Brain microvascular endothelial cell (primary cell): ENCODE data around the gene BCAS4.
"Not testable (repeated sequence)": the region's sequence is repeated elsewhere in the genome, so short reads cannot be mapped to it uniquely, and the experiment has no call there.

Experiments
- DNase-seq: peaks from one replicate; pipeline ENCODE4 v3.0.0-alpha.2; 2020
- H3K27ac ChIP-seq: fragments of 250-450 bp; sonication (Bioruptor Pico); 2 replicates; pipeline ENCODE4 v1.5.1; 2020; ENCODE audit warnings: mild to moderate bottlenecking, moderate library complexity
- H3K27me3 ChIP-seq: fragments of 250-450 bp; sonication (Bioruptor Pico); replicated peaks from 2 replicates; pipeline ENCODE4 v1.5.1; 2020; ENCODE audit warnings: mild to moderate bottlenecking
- H3K36me3 ChIP-seq: fragments of 250-450 bp; sonication (Bioruptor Pico); replicated peaks from 2 replicates; pipeline ENCODE4 v1.5.1; 2020; ENCODE audit warnings: mild to moderate bottlenecking
- H3K4me3 ChIP-seq: 2 replicates; pipeline ENCODE4 v1.5.1; 2011; ENCODE audit warnings: low read depth, mild to moderate bottlenecking, control low read depth, low read length, moderate library complexity
- in situ Hi-C: cut with HindIII; loops from 2 replicates; pipeline ENCODE4 v1.10.0; 2017; ENCODE audit warnings: low sequenced_read_pairs, low pct_ligation_motif_present
- TF ChIP-seq, protein P1 (sequence below): IDR thresholded peaks from 2 replicates; pipeline ENCODE4 v1.5.1; 2011; ENCODE audit warnings: low read depth, mild to moderate bottlenecking, moderate library complexity, low read length, control low read depth, inconsistent platforms; ENCODE audit errors: missing control alignments

BCAS4 gene

DNA sequence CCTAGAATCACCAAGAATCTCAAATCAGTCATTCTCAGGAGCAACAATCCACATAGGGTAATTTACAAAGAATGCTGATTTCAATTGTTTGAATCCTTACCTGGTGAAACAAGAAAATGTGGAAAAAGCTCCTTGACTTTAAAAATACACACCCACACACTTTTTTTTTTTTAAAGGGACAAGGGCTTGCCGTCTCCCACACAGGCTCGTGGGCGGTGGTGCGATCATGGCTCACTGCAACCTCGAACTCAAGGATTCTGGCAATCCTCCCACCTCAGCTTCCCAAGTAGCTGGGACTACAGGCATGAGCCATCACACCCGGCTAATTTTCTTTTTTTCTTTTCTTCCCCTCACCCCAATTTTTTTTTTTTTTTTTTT, 32.8 kb upstream of the BCAS4 start:
- Histone ChIP-seq H3K36me3 (no peaks in the 10 kb centered on the region), H3K4me3 (no peak overlapping the region), H3K27me3 (no peaks in the 10 kb centered on the region), H3K27ac (peak overlapping the region; percentile 6)
- TF ChIP-seq, protein P1, sequence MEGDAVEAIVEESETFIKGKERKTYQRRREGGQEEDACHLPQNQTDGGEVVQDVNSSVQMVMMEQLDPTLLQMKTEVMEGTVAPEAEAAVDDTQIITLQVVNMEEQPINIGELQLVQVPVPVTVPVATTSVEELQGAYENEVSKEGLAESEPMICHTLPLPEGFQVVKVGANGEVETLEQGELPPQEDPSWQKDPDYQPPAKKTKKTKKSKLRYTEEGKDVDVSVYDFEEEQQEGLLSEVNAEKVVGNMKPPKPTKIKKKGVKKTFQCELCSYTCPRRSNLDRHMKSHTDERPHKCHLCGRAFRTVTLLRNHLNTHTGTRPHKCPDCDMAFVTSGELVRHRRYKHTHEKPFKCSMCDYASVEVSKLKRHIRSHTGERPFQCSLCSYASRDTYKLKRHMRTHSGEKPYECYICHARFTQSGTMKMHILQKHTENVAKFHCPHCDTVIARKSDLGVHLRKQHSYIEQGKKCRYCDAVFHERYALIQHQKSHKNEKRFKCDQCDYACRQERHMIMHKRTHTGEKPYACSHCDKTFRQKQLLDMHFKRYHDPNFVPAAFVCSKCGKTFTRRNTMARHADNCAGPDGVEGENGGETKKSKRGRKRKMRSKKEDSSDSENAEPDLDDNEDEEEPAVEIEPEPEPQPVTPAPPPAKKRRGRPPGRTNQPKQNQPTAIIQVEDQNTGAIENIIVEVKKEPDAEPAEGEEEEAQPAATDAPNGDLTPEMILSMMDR: no peak
- in situ Hi-C loops: no loop called here
- no peak for DNase-seq

DNA sequence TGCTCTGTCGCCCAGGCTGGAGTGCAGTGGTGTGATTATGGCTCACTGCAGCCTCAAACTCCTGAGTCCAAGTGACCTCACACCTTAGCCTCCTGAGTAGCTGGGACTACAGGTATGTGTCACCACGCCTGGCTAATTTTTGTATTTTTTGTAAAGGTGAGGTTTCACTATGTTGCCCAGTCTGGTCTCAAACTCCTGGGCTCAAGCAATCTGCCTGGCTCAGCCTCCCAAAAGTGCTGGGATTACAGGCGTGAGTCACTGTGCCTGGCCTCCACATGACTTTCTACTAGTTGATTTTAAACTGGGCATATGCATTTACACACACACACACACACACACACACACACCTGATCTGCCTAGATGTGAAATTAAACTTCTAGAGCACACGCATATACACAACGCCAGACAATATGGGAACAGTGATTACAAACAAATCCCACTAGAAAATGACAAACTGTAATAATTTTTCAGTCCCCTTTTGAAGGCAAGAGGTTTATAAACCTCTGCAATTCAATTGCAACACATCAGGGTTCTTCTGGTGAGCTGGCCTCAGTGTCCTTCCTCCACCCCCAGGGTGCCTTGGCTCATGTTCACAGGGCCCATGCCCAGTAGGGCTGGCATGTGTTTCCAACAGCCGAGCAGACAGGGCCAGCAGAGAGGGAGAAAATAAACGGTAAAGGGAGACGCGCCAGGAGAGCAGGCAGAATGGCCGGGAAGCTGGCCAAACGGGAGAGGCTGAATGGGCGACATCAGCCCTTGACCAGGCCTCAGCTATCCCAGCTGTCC, 32.2 kb upstream of the BCAS4 start:
- in situ Hi-C loops: no loop called here
- Histone ChIP-seq H3K27ac (no peak overlapping the region), H3K36me3 (no peaks in the 10 kb centered on the region), H3K4me3 (no peak overlapping the region), H3K27me3 (no peaks in the 10 kb centered on the region)
- DNase-seq: peak; percentile 52
- TF ChIP-seq, protein P1: no peak

DNA sequence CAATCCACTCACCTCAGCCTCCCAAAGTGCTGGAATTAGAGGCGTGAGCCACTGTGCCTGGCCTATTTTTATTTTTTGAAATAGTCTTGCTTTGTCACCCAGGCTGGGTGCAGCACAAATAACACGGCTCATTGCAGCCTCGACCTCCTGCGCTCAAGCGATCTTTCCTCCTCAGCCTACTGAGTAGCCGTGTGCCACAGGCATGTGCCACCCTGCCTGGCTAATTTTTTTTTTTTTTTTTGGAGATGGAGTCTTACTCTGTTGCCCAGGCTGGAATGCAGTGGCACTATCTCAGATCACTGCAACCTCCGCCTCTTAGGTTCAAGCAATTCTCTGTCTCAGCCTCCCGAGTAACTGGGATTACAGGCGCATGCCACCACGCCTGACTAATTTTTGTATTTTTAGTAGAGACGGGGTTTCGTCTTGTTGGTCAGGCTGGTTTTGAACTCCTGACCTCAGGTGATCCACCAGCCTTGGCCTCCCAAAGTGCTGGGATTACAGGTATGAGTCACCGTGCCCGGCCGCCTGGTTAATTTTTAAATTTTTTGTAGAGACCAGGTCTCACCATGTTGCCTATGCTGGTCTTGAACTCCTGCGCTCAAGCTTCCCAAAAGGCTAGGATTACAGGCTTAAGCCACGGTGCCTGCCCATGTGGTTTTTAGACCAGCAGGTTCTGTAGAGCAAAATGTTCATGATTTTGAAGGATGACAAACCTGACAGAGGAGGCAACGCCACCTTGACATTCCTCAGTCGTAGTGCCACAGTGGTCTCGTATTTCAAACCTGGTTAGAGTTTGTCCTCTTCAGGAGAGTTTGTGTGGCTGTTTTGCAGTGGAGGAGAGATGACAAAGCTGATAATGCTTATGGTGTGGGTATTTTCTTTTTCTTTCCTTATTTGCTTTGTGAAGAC, 31.1 kb upstream of the BCAS4 start:
- H3K27ac ChIP-seq, H3K4me3 ChIP-seq, DNase-seq, H3K27me3 ChIP-seq, H3K36me3 ChIP-seq, in situ Hi-C loops: not testable (repeated sequence)

DNA sequence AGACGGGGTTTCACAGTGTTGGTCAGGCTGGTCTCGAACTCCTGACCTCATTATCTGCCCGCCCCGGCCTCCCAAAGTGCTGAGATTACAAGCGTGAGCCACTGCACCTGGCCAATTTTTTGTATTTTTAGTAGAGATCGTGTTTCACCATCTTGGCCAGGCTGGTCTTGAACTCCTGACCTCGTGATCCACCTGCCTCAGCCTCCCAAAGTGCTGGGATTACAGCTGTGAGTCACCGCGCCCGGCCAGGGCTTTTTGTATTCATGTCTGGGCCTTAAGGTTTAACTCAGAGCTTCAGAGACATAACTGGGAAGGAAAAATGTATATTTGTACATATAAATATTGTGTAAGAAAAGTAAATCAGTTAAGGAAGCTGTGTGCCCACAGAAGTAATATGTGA, 29.6 kb upstream of the BCAS4 start:
- H3K36me3 ChIP-seq, H3K4me3 ChIP-seq, DNase-seq, in situ Hi-C loops, H3K27me3 ChIP-seq, H3K27ac ChIP-seq: not testable (repeated sequence)

DNA sequence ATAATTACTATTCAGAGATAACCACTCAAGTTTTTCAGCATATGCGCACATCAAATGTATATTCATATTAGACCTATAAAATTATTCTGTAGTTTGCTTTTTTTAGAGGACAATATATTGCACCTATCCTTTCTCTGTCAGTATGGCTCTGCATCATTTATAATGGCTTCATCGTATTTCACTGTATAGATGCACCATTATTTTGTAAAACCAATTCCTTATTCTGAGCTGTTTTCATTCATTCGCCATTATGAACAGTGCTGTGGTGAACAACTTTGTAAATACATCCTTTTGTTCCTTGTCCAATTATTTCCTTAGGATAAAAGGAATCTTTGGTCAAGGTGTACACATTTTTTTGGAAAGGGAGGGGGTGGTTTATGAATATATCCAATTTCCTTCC, 29.2 kb upstream of the BCAS4 start:
- no peak overlapping the region for H3K4me3 ChIP-seq
- no peak overlapping the region for H3K27ac ChIP-seq
- TF ChIP-seq, protein P1: no peak
- no peaks in the 10 kb centered on the region for H3K36me3 ChIP-seq
- in situ Hi-C loops: no loop called here
- no peak for DNase-seq
- no peaks in the 10 kb centered on the region for H3K27me3 ChIP-seq

DNA sequence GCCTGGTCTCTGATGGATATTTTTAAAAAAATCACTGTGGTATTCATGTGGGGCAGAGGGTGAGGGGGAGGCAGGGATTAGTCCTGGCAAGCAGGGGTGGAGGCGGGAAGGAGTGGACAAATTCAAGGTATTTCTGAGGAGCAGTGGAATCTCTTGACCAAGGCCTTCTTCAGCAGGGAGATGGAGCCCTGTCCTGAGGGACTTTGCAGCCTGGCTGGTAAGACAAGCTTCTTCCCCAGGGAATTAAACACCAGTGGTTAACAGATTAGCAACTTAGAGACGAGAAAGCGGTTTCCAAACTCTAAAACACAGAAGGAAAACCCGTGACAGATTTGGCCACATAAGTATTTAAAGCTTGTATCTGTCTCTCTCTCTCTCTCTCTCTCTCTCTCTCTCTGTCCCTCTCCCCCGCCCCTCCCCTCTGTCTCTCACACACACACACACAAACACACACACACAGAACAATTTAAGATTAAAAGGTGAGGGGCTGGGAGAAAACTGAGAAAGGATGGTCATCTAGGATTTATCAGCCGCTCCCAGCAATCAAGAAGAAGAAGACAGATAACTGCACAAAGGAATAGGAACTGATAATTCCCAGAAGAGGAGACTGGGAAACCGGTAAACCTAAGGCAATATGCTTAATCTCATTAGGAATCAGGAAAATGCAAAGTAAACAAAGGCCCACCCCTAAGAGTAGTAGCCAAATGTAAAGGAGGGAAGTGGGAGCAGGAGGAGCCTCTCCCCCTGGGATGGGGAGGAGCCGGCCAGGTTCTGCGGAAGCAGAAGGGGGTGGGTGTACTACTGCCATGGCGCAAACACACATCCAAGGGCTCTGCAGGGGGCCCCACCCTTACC, 27.7 kb upstream of the BCAS4 start:
- H3K36me3 ChIP-seq, H3K4me3 ChIP-seq, H3K27ac ChIP-seq, in situ Hi-C loops, H3K27me3 ChIP-seq: not testable (repeated sequence)
- DNase-seq: peak; percentile 18

DNA sequence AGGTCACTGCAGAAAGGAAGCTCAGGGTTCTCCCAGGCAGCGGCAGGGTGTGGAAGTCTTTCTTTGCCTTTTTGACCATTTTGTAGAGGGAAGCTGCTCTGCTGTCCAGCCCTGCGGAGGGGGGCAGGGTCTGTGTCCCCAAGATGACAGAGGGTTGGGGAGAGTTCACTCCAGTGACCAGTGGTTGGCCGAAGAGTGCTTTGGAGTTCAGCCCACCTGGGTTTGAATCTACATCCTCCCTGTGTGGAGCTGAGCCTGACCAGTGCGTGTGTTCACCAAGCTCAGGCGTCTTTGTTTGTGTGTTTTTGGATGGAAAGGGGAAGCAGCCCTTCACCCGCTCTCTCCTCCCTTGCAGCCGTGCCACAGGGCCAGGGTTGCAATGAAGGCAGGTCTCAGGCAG, 25.9 kb upstream of the BCAS4 start:
- in situ Hi-C loops, DNase-seq: not testable (repeated sequence)

DNA sequence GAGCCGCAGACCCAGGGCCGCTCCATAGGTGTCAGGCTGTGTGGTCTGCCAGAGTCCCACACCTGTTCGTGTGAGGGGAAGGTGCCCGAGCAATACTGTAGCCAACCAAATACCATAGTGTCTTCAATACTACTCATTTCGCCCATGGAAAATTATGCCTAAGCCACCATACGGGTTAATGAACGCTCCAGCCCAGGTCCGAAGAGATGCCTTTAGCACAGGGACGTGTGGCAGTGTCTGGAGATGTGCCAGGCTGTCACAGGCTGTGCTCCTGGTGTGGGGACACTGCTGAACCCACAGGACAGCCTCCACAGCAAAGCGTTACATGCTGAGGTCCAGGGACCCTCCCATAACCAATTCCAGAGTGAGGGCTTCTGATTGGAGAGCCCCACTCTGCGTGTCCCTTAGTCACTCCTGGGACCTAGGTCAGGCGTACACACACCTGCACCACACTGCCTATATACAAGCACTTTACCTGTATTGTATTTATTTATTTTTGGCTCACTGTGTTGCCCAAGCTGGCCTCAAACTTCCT, 25.2 kb upstream of the BCAS4 start:
- H3K27ac ChIP-seq, H3K27me3 ChIP-seq, H3K4me3 ChIP-seq, DNase-seq, H3K36me3 ChIP-seq, in situ Hi-C loops: not testable (repeated sequence)

More for the DNA sequence above, 25.9 kb upstream of the BCAS4 start:
- not testable (repeated sequence) for H3K36me3 ChIP-seq, H3K27ac ChIP-seq, H3K27me3 ChIP-seq, H3K4me3 ChIP-seq

DNA sequence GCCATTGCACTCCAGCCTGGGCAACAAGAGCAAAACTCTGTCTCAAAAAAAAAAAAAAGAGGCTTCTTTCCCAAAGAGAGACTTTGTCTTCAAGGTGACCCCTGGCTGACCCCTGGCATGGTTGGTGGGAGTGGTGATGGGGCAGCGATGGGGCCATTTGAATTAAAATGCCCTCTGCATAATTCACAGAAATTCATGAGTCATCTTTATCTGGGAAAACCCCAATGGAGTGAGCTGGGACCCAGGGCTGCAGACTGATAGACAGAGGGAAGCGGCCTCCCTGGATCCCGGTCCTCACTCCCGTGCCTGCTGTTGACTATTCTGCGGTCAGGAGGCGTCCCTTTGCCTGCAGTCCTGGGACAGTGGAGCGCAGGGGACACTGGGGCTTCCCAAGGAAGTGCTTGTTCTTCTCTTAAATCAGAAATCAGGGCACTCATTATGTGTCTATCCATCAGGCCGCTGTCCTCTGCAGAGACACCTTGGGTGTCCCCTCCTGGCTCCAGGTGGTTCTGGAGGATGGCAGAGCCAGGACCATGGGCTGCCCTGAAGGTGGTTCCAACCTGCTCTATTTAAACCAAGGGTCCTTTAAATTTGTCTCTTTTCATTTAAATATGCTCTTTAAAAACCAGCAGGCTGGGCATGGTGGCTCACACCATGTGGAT, 23.3 kb upstream of the BCAS4 start:
- H3K27me3 ChIP-seq, H3K4me3 ChIP-seq, H3K27ac ChIP-seq, H3K36me3 ChIP-seq, DNase-seq, in situ Hi-C loops: not testable (repeated sequence)
